ENCODE results near the gene MAML3.

Gene MAML3

DNA sequence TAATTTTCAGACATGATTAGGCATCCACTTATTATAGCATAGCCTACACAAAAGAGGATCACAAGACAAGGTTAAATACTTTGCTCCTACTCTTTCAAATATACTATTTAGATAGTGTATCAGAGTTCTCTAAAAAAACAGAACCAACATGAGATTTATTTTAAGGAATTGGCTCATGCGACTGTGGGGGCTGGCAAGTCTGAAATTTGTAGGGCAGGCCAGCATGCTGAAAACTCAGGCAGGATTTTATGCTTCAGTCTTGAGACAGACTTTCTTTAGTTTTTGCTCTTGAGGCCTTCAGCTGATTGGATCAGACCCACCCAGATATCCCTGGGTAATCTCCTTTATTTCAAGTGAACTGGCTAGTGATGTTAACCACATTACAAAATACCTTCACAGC lies 169.5 kb downstream of the MAML3 start:
- TF ChIP-seq, protein P1, sequence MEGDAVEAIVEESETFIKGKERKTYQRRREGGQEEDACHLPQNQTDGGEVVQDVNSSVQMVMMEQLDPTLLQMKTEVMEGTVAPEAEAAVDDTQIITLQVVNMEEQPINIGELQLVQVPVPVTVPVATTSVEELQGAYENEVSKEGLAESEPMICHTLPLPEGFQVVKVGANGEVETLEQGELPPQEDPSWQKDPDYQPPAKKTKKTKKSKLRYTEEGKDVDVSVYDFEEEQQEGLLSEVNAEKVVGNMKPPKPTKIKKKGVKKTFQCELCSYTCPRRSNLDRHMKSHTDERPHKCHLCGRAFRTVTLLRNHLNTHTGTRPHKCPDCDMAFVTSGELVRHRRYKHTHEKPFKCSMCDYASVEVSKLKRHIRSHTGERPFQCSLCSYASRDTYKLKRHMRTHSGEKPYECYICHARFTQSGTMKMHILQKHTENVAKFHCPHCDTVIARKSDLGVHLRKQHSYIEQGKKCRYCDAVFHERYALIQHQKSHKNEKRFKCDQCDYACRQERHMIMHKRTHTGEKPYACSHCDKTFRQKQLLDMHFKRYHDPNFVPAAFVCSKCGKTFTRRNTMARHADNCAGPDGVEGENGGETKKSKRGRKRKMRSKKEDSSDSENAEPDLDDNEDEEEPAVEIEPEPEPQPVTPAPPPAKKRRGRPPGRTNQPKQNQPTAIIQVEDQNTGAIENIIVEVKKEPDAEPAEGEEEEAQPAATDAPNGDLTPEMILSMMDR (IDR thresholded peaks at IDR 0.05; ENCODE audit: borderline replicate concordance, control extremely low read depth, extremely low read depth, insufficient read depth, missing control alignments), result no peak
- in situ Hi-C loops (cut with MboI; ENCODE audit: low sequenced_read_pairs, unreplicated experiment), result no loop called here
- DNase-seq (ENCODE audit: low spot score), result no peak

DNA sequence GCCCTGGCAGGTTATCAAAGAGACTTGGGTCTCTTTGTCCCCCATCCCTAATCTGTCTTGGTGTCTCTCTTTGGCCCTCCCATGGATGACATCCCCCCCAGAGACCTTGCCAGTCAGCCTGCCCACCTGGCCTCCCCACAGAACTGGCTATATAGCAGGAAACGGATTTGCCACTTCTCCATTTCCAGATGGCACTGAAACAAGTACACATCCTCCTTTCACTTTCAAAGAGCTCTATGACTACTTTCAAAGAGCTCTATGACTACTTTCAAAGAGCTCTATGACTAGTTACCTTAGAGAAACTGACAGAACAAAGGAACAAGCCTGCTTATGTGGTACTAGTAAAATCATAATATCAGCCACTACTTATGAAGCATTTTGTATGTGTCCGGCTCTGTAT lies 175.3 kb downstream of the MAML3 start:
- in situ Hi-C loops (cut with MboI; ENCODE audit: low sequenced_read_pairs, unreplicated experiment), result no loop called here
- TF ChIP-seq, protein P1 (IDR thresholded peaks at IDR 0.05; ENCODE audit: borderline replicate concordance, control extremely low read depth, extremely low read depth, insufficient read depth, missing control alignments), result no peak
- peak; percentile 46 for DNase-seq (ENCODE audit: low spot score)

DNA sequence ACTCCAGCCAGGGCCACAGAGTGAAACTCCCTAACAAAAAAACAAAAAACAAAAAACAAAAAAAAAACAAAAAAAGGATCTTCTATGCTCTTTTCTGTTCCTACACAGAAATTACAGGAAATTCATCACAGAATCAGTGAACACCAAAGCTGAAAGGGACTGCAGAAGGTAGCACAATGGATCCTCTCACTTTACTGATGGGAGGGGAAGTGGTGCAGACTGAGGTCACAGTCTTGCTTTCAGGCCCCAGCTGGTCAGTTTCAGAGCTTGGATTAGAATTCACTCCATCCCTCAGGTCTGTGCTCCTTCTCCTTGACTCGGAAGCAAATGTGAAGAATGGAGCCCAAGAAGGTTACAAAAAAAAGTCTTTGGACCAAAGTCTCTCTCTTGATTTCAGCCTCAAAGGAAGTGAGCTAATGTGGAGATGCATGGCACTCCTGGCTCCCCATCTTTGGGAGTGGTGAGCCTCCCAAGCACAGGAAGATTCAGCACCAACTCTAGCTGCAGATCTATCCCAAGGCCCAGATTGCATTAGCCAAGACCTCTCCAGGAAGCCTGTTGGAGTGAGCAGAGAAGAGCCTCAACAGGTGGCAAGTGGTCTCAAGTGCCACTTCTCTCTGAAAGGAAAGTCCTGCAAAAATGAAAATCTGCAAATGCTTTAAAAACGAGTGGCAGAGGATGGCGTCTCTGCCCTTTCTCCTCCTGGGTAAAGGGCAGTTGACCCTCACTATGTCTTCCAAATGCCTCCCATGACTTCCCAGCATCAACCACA lies 176.0 kb downstream of the MAML3 start:
- in situ Hi-C loops (cut with MboI; ENCODE audit: low sequenced_read_pairs, unreplicated experiment), result no loop called here
- peak; percentile 18 for DNase-seq (ENCODE audit: low spot score)
- TF ChIP-seq, protein P1 (IDR thresholded peaks at IDR 0.05; ENCODE audit: borderline replicate concordance, control extremely low read depth, extremely low read depth, insufficient read depth, missing control alignments), result no peak

DNA sequence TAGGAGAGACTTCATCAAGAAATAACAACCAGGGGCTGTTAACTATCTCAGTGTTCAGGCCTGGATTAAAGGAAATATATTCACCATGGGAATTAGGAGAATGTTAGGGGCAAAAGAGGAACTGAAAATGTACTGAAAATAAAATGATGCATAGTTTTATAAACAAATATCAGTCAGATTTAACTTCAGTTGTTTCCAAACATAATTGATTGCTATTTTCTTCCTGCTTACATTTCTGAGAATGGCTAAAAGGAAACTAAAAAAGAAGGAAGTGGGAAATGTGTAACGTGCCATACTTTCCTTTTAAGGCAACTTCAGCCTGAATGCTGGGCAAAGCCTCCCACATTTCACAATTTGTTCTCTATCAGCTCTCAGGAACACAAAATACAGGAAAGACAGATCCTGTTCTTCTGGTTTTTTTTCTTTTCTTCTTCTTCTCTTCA lies 178.1 kb downstream of the MAML3 start:
- TF ChIP-seq, protein P1 (IDR thresholded peaks at IDR 0.05; ENCODE audit: borderline replicate concordance, control extremely low read depth, extremely low read depth, insufficient read depth, missing control alignments), result no peak
- no peak for DNase-seq (ENCODE audit: low spot score)
- in situ Hi-C loops (cut with MboI; ENCODE audit: low sequenced_read_pairs, unreplicated experiment), result no loop called here

DNA sequence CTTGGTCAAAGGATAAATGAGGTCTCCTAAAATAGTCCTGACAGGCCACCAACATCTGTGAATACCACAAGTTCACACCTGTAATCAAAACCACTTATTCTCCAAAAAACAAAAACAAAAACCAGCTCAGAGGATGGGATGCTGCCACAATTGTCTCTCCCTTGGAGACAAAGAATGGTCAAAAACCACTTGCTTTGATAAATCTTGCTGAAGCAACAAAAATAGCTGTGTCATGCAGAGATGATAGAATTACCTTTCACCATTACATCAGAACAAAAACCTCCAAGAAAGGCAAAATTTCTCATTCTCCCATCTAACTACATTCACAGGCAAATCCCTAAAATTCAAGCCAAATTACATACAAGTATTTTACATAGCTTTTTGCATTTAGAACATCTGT lies 180.4 kb downstream of the MAML3 start:
- in situ Hi-C loops (cut with MboI; ENCODE audit: low sequenced_read_pairs, unreplicated experiment), result no loop called here
- DNase-seq (ENCODE audit: low spot score), result no peak
- TF ChIP-seq, protein P1 (IDR thresholded peaks at IDR 0.05; ENCODE audit: borderline replicate concordance, control extremely low read depth, extremely low read depth, insufficient read depth, missing control alignments), result no peak

DNA sequence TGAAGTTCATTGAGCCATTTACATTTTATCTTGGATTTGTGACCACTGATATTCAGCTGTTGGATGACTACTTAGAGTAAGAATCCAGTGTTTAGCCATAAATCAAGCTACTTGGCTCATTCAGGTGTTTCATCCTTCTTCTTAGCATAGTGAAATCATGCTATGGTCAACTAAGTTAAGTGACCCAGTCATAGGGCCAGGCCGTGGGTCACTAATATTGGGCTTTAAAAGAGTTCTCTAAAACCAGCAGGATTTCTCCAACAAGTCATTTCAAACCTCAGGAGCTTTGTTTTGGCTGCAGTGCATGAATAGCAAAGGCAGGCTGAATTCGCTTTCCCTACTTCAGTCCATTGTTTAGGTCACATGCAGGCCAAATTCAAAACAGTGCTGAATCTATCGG lies 181.0 kb downstream of the MAML3 start:
- TF ChIP-seq, protein P1 (IDR thresholded peaks at IDR 0.05; ENCODE audit: borderline replicate concordance, control extremely low read depth, extremely low read depth, insufficient read depth, missing control alignments), result no peak
- in situ Hi-C loops (cut with MboI; ENCODE audit: low sequenced_read_pairs, unreplicated experiment), result no loop called here
- DNase-seq (ENCODE audit: low spot score), result no peak
